ENCODE results near the gene NUP88.

NUP88 gene

DNA sequence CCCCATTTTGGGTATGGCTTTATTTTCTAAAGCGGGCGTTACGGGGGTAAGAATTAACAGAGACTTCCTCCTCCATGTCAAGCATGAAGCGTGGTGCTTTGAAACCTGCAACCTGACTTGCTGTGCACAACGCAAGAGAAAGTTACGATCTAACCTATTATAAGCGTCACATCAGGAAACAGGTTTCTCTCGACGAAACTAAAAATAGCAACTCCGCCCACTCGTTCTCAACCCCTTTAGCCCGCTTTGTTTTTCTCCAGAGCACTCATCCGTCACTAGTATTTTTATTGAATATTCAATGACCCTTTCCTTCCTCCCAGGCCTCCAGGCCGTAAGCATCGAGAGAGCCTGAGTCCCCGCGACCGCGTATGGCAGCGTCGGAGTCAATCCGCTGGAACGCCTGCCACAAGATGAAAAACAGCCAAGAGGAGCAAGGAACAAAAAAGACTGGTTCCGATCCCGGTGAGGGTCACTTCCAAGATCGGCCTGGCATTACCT, 555 bp downstream of the NUP88 start:
- DNase-seq: no peak

DNA sequence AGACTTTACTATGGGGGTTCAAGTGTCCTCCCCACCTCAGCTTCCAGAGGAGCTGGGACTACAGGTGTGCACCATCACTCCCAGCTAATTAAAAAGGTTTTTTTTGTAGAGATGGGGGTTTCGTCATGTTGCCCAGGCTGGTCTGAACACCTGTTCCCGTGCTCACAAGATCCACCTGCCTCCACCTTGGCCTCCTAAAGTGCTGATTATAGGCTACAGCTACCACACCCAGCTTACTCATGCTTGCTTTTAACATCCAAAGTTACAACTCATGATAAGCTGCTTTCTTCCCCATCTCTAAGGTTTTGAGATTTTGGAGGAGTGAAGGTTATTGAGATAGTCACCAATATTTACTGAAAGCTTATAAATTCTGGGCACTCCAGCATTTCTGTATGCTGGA, 2.6 kb downstream of the NUP88 start:
- no peak for DNase-seq

- DNase-seq: no peak
These were observed 5.8 kb downstream of the NUP88 start for GRCh38 chr17:5413682-5414081.

DNA sequence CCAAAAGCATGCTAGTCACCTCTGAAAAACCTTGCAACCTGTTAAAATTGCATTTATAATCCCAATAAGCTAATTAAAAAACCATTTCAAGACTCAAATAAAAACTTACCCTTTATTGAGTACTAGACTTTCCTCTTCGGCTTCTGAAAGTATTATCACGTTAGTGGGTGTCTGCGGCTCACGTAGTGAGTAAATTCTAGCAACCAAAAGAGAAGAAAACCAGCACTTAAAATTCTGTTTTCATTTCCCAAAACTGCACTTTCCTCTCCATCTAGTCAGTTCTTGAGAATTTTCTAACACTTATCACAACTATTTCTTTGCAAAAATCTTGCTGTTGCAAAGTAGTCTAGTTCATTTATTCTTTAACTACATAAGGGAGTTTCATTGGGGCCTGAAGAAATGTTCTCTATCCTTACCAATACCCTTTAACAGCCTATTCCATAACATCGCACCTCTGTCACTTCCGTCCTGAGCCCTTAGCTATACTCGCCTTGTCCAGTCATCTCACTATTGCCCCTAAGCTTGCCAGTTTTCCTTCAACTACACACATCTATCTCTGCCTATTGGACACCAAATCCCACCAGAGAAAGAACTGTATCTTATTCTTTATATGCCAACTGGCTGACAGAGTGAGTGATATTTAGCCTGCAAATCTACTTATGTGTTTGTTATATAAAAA, 8.7 kb downstream of the NUP88 start:
- DNase-seq: no peak

DNA sequence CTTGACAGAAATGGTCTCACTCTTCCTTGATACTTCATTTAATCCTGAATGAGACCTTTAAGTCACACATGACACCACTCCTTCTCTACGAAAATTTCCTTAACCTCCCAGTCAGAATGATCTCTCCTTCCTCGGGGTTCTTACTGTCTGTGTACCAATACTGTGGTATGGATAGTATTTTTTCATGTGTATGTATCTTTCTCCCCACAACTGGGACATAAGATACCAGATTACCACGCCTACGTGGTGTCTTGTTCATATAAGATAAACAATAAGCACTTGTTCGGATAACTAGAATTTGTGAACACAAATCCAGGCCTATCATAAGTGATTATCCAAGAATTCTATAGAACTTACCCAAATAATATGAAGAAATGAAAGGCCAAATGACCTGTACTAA, 11.3 kb downstream of the NUP88 start:
- no peak for DNase-seq

DNA sequence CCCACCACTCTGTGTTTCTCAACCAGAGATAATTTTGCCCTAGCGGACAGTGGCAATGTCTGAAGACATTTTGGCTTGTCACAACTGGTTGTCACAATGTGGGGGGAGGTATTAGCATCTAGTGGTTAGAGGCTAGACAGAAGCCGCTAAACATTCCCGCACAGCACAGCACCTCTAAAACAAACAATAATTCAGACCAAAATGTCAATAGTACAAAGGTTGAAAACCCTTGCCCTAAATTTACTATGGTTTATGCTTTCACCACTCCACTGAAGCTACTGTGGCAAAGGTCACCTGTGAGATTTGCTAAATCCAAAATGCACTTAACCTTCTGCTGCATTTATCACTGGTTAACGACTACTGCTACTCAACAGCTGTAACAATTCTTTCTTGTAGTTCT, 14.1 kb downstream of the NUP88 start:
- no peak for DNase-seq

- no peak for DNase-seq
These were observed 19.7 kb downstream of the NUP88 start for GRCh38 chr17:5399767-5400166.

DNA sequence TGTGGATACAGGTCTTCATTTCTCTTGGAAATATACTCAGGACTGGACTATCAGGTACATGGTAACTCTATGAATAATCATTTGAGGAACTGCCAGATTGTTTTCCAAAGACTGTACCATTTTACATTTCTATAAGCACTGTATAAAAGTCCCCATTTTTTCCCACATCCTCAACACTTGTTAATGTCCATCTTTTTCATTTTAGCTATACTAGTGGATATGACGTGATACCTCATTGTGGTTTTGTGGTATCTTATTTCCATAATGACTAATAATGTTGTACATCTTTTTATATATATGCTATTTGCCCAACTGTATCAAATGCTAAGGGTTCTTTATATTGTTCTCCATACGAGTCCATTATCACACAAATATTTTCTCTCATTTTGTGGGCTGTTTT, 22.9 kb downstream of the NUP88 start:
- DNase-seq: no peak

DNA sequence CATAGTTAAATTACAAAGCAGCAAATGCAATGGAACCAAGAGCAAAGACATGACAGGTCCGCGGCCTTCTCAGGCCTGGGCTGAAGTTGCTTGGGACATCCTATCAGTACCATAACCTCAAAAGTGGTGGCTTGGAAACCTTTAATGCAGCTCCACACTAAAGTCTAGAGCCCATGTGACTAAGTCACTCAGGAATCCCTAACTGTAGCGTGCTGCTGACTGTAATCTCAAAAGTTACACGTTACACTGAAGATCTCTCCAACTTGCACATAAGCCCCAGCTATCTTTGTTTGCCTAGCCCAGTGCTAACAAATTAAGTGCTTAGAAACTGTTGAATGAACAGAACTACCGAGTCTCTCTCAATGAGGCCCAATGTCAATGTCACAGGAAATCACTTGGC, 27.8 kb downstream of the NUP88 start:
- no peak for DNase-seq

DNA sequence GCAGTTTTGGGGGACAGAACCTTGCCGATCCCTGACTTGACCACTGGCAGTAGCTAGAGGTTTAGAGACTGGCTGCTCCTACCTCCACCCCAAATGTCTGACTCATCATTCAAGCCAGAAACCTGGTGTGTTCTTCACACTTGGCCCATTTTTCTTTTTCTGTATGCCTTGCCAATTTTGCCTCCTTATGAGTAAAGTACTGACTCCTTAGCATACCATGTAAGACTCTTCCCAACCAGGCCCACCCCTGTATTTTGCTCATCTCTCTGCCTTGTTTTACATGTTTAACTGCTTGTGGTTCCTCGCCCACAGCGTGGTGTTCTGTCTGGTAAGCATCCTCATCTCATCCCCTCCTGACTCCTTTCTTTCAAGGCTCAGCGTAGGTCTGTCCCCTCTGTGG, 37.9 kb downstream of the NUP88 start:
- DNase-seq: no peak

DNA sequence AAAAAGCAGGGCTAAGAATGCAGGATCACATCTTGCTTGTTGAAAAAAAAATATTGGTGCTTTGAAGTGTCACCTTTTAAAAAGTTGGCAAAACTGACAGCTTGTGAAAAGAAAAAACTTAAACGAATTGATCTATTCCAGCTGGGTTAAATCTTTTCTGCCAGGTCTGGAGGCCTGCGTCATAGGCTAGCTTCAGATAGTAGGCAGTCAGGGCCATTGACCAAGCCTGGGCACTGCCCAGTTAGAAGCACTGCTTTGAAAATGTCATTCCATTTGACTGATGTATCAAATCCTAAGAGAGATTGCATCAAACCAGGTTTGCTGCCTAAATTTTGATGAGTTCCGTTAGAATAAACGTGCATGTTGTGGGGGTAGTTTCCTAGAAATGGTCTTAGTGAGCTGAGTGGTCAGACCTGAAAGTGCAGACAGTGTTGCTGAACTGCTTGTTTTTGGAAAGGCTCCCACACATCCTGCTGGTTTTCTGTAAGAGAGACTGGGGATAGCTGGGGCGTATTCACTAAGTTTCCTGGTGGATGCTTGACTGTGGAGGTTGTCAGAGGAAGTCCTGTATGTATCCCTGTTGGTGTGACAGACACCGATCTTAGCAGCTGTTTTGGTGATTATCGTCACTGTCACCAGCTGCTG, 38.8 kb downstream of the NUP88 start:
- DNase-seq: no peak

DNA sequence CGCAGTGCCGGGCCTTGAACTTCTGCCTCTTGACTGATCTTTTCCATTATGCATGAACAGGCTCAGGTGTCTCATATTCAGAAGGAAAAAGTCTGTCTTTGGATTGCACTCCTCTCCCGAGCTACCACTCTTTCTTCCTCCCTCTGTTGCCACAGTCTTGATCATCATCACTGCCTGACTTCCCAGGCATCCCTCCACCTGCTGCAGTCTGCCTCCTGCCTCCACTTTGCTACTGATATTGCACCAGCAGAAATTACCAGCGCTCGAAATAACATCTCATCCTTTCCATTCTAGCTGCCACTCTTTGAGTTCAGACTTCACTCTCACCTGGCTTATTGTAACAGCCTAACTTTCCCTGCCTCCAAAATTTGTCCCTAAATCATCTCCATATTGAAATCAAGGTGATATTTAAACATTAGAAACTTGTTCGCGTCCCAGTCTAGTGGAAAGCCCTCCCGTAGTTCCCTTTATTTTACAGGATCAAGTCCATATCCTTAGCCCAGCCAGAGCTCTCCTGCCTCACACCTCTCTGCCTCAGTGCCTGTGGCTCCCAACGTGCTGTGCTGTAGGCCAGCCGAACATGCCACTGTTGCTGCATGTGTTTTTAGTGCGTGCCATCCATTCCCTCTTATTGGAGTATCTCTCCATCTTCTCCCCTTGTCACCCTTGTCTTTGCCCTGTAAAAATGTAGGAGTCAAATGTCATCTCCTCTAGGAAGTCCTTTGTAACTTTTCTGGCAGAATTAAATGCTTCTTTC, 39.9 kb downstream of the NUP88 start:
- DNase-seq: no peak

DNA sequence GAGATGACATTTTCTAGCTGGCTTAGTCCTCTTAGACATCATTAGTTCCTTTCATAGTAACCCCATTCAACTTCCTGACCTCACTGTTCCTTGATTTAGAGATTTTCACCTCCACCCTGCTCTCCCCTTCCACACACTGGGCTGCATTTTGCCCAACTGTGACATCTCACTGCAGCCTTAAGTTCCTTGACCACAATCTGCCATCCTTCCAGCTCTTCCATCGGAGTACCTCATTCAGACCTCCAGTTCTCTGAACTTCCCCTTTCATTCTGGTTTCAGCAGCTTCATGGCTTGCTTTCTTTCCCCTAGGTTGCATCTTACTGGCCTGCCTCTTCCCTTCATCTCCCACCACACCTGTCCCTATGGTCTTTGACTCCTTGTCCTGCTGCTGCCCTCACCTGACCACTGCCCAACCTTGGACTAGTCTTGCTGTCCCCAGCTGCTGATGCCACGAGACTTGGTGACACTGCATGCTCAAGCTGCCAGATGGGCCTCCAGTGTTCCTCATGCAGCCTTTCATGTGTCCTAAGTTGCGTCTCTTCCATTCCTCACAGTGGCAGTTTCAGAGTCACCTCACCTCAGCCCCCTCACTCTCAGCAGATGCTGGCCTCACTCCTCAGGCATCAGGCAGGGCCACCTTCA, 40.8 kb downstream of the NUP88 start:
- no peak for DNase-seq

- DNase-seq: no peak
These were observed 46.4 kb downstream of the NUP88 start for GRCh38 chr17:5373112-5373511.

- no peak for DNase-seq
These were observed 49.1 kb downstream of the NUP88 start for GRCh38 chr17:5370411-5370810.

GRCh38 chr17:5365831-5366230, 53.6 kb downstream of the NUP88 start:
- DNase-seq: no peak

GRCh38 chr17:5364696-5365095, 54.8 kb downstream of the NUP88 start:
- no peak for DNase-seq

GRCh38 chr17:5364156-5364555, 55.3 kb downstream of the NUP88 start:
- no peak for DNase-seq

DNA sequence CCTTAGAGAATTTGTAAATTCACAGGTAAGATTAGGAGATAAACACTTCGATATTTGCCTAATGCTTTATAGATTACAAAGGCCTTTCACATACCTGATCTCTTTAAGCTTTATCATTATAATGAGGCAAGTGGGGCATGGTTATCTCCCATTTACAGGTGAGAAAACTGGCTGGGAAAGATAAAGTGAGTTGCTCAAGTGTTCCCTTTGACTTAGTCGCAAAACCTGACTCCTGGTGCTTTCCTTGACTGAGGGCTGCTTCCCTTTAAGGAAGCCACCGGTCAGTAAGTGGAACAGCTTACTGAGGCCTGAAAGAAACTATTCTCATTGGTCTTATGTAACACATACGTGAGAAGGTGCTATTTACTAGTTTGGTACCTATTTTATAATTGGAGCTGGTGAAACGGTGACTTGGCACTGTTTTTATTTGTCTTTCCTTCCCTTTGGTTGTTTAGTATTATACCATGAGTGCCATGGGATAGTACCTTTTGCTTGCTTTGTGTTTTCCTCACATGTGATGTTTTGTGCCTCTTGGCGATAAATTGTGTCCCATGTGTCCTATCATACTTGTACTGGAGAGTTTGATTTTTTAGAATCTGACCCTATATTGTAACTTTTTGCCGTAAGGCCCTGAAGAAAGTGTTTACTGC, 57.2 kb downstream of the NUP88 start:
- no peak for DNase-seq

- DNase-seq: no peak
These were observed 58.0 kb downstream of the NUP88 start for GRCh38 chr17:5361426-5361825.

GRCh38 chr17:5355421-5356129, 63.9 kb downstream of the NUP88 start:
- no peak for DNase-seq

DNA sequence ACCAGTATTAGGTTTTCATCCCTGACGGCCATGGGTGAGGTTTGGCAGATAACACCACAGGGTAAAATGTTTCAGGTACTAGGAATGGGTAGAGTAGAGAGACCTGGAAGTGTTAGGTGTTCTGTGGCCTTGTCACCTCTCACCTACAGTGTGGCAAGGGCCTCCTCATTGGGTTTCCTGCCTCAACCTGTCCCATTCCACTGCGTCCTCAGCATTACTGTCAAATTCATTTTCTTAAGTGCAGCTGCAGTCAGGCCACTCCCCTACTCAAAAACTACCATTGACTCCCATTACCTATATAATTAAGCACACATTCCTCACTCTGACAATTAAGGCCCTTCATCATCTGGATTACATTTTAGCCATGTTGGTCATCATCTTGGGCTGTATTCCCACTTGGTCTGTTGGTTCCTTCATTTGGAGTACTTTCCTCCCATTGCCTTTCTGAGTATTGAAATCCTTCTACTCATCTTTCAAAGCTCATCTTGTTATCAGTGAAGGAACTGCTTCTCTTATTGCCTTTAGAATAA, 64.5 kb downstream of the NUP88 start:
- DNase-seq: no peak
